Testis (tissue), 5 donors: ENCODE results near the gene HYKK. TPM values are rescaled to one million over a fixed set of nuclear protein-coding genes. Genes with fewer than 3 reads are reported as not detected.
A peak's percentile ranks its signal among the peaks of the same experiment; 100 is the strongest.

Experiments used
- DNase-seq: peaks from one replicate; pipeline ENCODE4 v3.0.0-alpha.2; 2019
- H3K27ac ChIP-seq, 2 donors: fragments of 200-600 bp; sonication (generic); one replicate each; pipeline ENCODE4 v1.5.1; 2019
- H3K27me3 ChIP-seq: fragments of 200-600 bp; sonication (generic); one replicate; pipeline ENCODE4 v1.5.1; 2019
- H3K36me3 ChIP-seq: fragments of 200-600 bp; sonication (generic); one replicate; pipeline ENCODE4 v1.5.1; 2017; ENCODE audit warnings: low read depth; ENCODE audit errors: missing control alignments
- H3K4me1 ChIP-seq: fragments of 200-600 bp; sonication (generic); one replicate; pipeline ENCODE4 v1.5.1; 2019
- H3K4me3 ChIP-seq, 2 donors: fragments of 200-600 bp; sonication (generic); one replicate each; pipeline ENCODE4 v1.5.1; 2017 to 2019
- H3K9me3 ChIP-seq: fragments of 200-600 bp; sonication (generic); one replicate; pipeline ENCODE4 v1.5.1; 2017
- POLR2A ChIP-seq: fragments of 450-650 bp; IDR thresholded peaks from one replicate; pipeline ENCODE4 v1.6.1; 2017; ENCODE audit warnings: antibody characterized with exemption, mild to moderate bottlenecking, moderate library complexity
- WGBS, 2 donors: methylation state at CpG; one replicate each; pipeline ENCODE4 v1.1.5; 2018; 5-methylcytosine and 5-hydroxymethylcytosine counted together
- intact Hi-C: fragments of 100-400 bp; cut with DNase I; formaldehyde crosslinking; loops from one replicate; pipeline ENCODE4 v1.15.1; 2023; ENCODE audit warnings: low total_unique reads
- long read RNA-seq, 2 donors: transcript quantifications; one replicate each; lab custom pipeline, GENCODE V29; 2026
- polyA plus RNA-seq: library from polyadenylated mRNA; stranded (reverse); fragments of 350-450 nt; fragmentation: Illumina TruSeq; extraction: RNeasy Lipid Tissue Mini Kit (QIAGEN cat#74804); gene quantifications from one replicate; pipeline ENCODE4 v1.2.3, GENCODE V29; 2014; ENCODE audit warnings: low read depth, low replicate concordance; ENCODE audit not compliant: insufficient read depth
- total RNA-seq, 2 donors: library from RNA; depleted of rRNA; stranded (reverse); fragments of >200 nt; gene quantifications; one replicate each; pipeline ENCODE4 v1.2.3, GENCODE V29; 2016
- TF ChIP-seq, protein P1 (sequence below), 3 experiments: fragments of 450-650 bp in 2 of 3; fragments of 200-600 bp in 1 of 3; sonication (generic) in 1 of 3; IDR thresholded peaks; one replicate each; pipeline ENCODE4 v1.5.1; 2016 to 2019; ENCODE audit warnings: antibody characterized with exemption in 3 of 3, mild to moderate bottlenecking in 2 of 3, moderate library complexity in 1 of 3

HYKK gene
- 1 to 10 TPM; 5.9 to 8.8 TPM for total RNA-seq
- 7.0 TPM for polyA plus RNA-seq
- long read RNA-seq, donor 1, partial matches to known transcripts, result 0 of 4 reads
- long read RNA-seq, donor 1, other reads (novel, unspliced or antisense), result 0 of 4 reads
- long read RNA-seq, donor 2, partial matches to known transcripts, result 0 of 1 reads
- long read RNA-seq, donor 2, other reads (novel, unspliced or antisense), result 0 of 1 reads

GRCh38 chr15:78506971-78507830 lies at the start of gene HYKK:
HYKK (plus strand) TSS chr15:78507577; CDS start chr15:78513089, 5,512 bp downstream.
- Histone ChIP-seq H3K27ac (peak within 1 kb of the TSS; percentile 31 to 43), H3K9me3 (no peaks in the 10 kb centered on the region), H3K4me3 (peak within 1 kb of the TSS; percentile 74 to 79), H3K4me1 (no peaks in the 10 kb centered on the region), H3K36me3 (no peaks in the 10 kb centered on the region), H3K27me3 (no peaks in the 10 kb centered on the region)
- TF ChIP-seq, protein P1, sequence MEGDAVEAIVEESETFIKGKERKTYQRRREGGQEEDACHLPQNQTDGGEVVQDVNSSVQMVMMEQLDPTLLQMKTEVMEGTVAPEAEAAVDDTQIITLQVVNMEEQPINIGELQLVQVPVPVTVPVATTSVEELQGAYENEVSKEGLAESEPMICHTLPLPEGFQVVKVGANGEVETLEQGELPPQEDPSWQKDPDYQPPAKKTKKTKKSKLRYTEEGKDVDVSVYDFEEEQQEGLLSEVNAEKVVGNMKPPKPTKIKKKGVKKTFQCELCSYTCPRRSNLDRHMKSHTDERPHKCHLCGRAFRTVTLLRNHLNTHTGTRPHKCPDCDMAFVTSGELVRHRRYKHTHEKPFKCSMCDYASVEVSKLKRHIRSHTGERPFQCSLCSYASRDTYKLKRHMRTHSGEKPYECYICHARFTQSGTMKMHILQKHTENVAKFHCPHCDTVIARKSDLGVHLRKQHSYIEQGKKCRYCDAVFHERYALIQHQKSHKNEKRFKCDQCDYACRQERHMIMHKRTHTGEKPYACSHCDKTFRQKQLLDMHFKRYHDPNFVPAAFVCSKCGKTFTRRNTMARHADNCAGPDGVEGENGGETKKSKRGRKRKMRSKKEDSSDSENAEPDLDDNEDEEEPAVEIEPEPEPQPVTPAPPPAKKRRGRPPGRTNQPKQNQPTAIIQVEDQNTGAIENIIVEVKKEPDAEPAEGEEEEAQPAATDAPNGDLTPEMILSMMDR (IDR thresholded peaks at IDR 0.05), result peak in 1 of 3 experiments; percentile 13
- TF ChIP-seq POLR2A, result no peak
- peak; percentile 95 for DNase-seq
- intact Hi-C loops, result loop anchor here (10.0 kb wide), 1 partner anchor 58 kb away; the partner anchor contains the start of gene CHRNA5
- WGBS, 2 donors, result 0 to 2% methylated on average over 25 to 62 of the region's 63 CpGs

GRCh38 chr15:78460737-78461136 lies 46.6 kb upstream of the HYKK start:
- no peak for TF ChIP-seq POLR2A
- TF ChIP-seq, protein P1 (IDR thresholded peaks at IDR 0.05), result no peak
- Histone ChIP-seq H3K4me3 (no peak overlapping the region), H3K27me3 (no peaks in the 10 kb centered on the region), H3K4me1 (peaks cover 21% of the 10 kb centered on the region), H3K9me3 (no peaks in the 10 kb centered on the region), H3K36me3 (no peaks in the 10 kb centered on the region), H3K27ac (peak overlapping the region in 1 of 2 donors; percentile 54)
- DNase-seq, result no peak
- 81 to 85% methylated on average over 4 of the region's 4 CpGs for WGBS, 2 donors
- intact Hi-C loops, result no loop called here

DNA sequence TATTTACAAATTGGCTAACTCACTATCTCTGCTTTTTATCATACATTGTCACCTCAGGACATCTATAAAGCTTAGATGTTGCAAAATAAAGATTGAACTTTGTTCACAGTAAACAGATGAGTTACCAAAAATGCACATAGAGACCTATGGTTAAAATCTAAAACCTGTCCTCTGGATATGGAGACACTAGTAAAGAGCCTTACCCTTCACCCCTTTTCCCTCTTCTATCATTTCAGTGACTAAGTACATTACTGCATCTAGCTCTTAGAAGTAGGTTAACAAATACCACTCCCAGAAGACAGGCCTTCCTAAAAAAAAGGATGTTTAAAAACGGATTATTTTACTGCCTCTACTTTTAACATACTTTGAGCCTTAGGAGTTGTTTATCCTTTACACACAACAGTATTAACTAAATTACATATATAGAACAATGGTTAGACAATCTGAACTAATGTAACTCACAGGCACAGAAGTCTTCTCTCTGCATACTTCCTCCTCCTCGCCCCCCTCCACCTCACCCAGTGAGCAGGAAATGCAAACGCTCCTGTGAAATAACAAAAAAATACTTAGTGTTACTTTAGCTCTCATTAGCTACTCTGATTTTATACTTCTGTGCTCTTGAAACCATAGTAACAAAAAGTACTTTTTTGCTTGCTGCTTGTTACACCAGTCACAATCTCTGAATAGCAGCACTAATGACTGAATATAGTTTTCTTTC lies 46.0 kb upstream of the HYKK start:
- intact Hi-C loops, result no loop called here
- Histone ChIP-seq H3K4me1 (peaks cover 17% of the 10 kb centered on the region), H3K36me3 (no peaks in the 10 kb centered on the region), H3K27ac (no peak overlapping the region), H3K4me3 (no peak overlapping the region), H3K27me3 (no peaks in the 10 kb centered on the region), H3K9me3 (no peaks in the 10 kb centered on the region)
- no peak for DNase-seq
- no peak for TF ChIP-seq POLR2A
- TF ChIP-seq, protein P1 (IDR thresholded peaks at IDR 0.05), result no peak
- WGBS, 2 donors, result 38 to 47% methylated on average over 3 of the region's 3 CpGs

- no peaks in the 10 kb centered on the region for H3K36me3 ChIP-seq
- TF ChIP-seq, protein P1 (IDR thresholded peaks at IDR 0.05), result no peak
- no peak for TF ChIP-seq POLR2A
- no peak overlapping the region for H3K4me3 ChIP-seq
These were observed 38.3 kb upstream of the HYKK start for GRCh38 chr15:78469031-78469430.

More at GRCh38 chr15:78469031-78469430, 38.3 kb upstream of the HYKK start:
- DNase-seq, result no peak
- H3K27ac ChIP-seq, result no peak overlapping the region
- peaks cover 10% of the 10 kb centered on the region for H3K4me1 ChIP-seq
- no peaks in the 10 kb centered on the region for H3K27me3 ChIP-seq
- intact Hi-C loops, result no loop called here
- 72 to 78% methylated on average over 1 of the region's 1 CpG for WGBS, 2 donors
- H3K9me3 ChIP-seq, result no peaks in the 10 kb centered on the region
